ENCODE data around the gene PTGIS.

PTGIS gene

GRCh38 chr20:49461894-49462620 lies 105.9 kb downstream of the PTGIS start:
- no peak for DNase-seq

GRCh38 chr20:49460916-49461315 lies 107.0 kb downstream of the PTGIS start:
- no peak for DNase-seq

DNA sequence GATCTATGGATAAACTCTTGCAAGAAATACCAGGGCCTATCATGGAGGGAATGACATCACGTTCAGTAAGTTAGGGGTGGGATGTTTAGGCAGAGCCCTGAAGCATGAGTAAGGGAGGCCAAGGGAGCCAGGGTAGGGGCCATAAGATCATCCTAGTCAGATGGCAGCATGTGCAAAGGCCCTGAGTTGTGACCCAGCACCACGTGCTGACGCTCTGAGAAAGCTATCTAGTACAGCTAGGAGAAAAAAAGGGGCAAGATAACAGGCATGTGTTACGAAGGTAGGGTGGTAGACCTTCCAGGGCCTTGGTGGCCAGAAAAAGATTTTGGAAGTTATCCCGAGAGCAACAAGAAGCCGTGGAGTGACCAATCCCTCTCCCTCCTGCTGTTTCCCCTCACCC lies 107.8 kb downstream of the PTGIS start:
- no peak for DNase-seq

DNA sequence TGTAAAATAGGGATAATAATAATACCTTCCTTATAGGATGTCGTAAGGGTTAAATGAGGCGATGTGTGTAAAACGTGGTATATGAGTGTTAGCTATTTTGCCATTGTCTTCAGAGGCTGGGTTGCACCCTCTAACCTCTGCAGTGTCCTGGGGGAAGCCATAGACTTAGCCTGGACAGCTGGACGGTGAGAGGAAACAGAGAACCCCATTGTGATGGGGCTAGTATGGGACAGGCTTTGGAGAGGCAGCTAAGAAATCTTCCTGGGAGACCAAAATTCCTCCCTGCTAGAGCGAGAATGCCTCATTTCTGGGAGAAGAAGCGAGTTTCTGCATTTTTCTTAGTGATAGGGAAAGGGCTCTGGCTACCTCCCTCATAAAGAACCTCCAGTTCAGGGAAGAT lies 108.3 kb downstream of the PTGIS start:
- DNase-seq, result no peak

DNA sequence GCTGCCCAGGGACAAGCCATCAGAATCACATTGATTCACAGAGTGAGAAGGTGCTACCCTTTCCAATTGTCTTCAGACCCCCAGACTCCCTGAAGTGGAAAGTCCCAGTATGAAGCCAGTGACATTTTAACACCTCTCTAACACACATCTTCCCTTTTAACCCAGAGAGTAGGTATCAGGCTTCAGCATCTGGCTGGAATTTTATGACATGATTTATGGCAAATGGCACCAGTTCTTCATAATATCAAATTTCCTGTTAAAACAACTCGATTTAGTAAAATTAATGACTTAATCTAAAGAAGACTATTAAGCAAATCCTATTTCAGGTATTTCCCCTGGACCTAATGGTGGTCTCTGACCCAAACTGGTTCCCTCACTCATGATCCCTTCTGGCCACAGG lies 110.5 kb downstream of the PTGIS start:
- no peak for DNase-seq

GRCh38 chr20:49456646-49457045 lies 111.3 kb downstream of the PTGIS start:
- no peak for DNase-seq

- no peak for DNase-seq
Observed at GRCh38 chr20:49455691-49456090, 112.2 kb downstream of the PTGIS start.

Measured in DMS53 (cell line).